PFSK-1 (cell line): ENCODE data around the gene GPAM.

Source experiments
- FOXP2 ChIP-seq: optimal IDR thresholded peaks from 2 replicates; pipeline ENCODE3; 2011; ENCODE audit warnings: borderline replicate concordance, control low read depth, inconsistent platforms; ENCODE audit not compliant: insufficient read depth; ENCODE audit errors: extremely low read length, extremely low read depth
- POLR2AphosphoS5 ChIP-seq: IDR thresholded peaks from 2 replicates; pipeline ENCODE4 v1.6.1; 2012; ENCODE audit warnings: low read depth, mild to moderate bottlenecking, control low read depth, low read length, moderate library complexity
- REST ChIP-seq, 2 experiments: IDR thresholded peaks; 2 replicates each; pipeline versions ENCODE4 v1.6.1 to v1.8.0; 2011 to 2012; ENCODE audit warnings: low read depth in 2 of 2, low read length in 2 of 2, control low read depth in 1 of 2, inconsistent platforms in 1 of 2, mild to moderate bottlenecking in 1 of 2, moderate library complexity in 1 of 2; ENCODE audit not compliant: insufficient read depth in 1 of 2
- SIN3A ChIP-seq: IDR thresholded peaks from 2 replicates; pipeline ENCODE4 v1.6.1; 2012; ENCODE audit warnings: mild to moderate bottlenecking, low read length, moderate library complexity, borderline replicate concordance; ENCODE audit not compliant: insufficient read depth
- TAF1 ChIP-seq: IDR thresholded peaks from 2 replicates; pipeline ENCODE4 v1.6.1; 2012; ENCODE audit warnings: low read length, control low read depth, borderline replicate concordance; ENCODE audit not compliant: insufficient read depth

GRCh38 chr10:112131346-112131745 is 52.2 kb downstream of the GPAM start:
- TF ChIP-seq REST (IDR thresholded peaks at IDR 0.05; ENCODE audit: insufficient read depth in 1 of 2, low read depth in 2 of 2, low read length in 2 of 2): no peak
- no peak for TF ChIP-seq POLR2AphosphoS5
- TF ChIP-seq TAF1: no peak
- TF ChIP-seq SIN3A: no peak
- no peak for TF ChIP-seq FOXP2
